CD4-positive, alpha-beta memory T cell (primary cell): Measurements from ENCODE around the gene PRELID3B. TPM values are rescaled to one million over a fixed set of nuclear protein-coding genes. Genes with fewer than 3 reads are reported as not detected.
A peak's percentile ranks its signal among the peaks of the same experiment; 100 is the strongest.

Source experiments
- CTCF ChIA-PET: fragments of 350-600 bp; sonication (Branson Sonifier 250); formaldehyde crosslinking; loops from one replicate; lab custom pipeline; 2021; ENCODE audit warnings: inconsistent platforms; ENCODE audit not compliant: partially characterized antibody; lab: Charles Lee
- POLR2A ChIA-PET: fragments of 350-600 bp; sonication (Branson Sonifier 250); formaldehyde crosslinking; loops from one replicate; lab custom pipeline; 2021; ENCODE audit not compliant: partially characterized antibody; lab: Charles Lee
- DNase-seq, 5 donors: peaks; one replicate each; pipeline versions ENCODE4 v3.0.0 to v3.0.0-alpha.2; 2020 to 2022; ENCODE audit warnings: mixed read lengths in 1 of 5
- H3K27ac ChIP-seq: one replicate; pipeline ENCODE4 v1.7.0; 2013; ENCODE audit warnings: low read depth, low read length
- H3K27me3 ChIP-seq: 2 replicates; pipeline ENCODE4 v1.7.0; 2013; ENCODE audit warnings: mild to moderate bottlenecking, low read length, moderate library complexity; ENCODE audit not compliant: insufficient read depth
- H3K36me3 ChIP-seq: 2 replicates; pipeline ENCODE4 v1.7.0; 2013; ENCODE audit warnings: mild to moderate bottlenecking, low read length, moderate library complexity; ENCODE audit not compliant: insufficient read depth
- H3K4me1 ChIP-seq: 2 replicates; pipeline ENCODE4 v1.7.0; 2013; ENCODE audit warnings: mild to moderate bottlenecking, low read length, moderate library complexity; ENCODE audit not compliant: insufficient read depth
- H3K4me3 ChIP-seq, 2 donors: one replicate each; pipeline ENCODE4 v1.7.0; 2013; ENCODE audit warnings: low read length in 2 of 2, mild to moderate bottlenecking in 1 of 2
- H3K9me3 ChIP-seq, 2 donors: one replicate each; pipeline ENCODE4 v1.7.0; 2013; ENCODE audit warnings: low read length in 2 of 2, control low read depth in 1 of 2; ENCODE audit not compliant: control insufficient read depth in 1 of 2
- H3K27ac Mint-ChIP-seq, 7 donors: one replicate each; pipeline ENCODE4 v1.8.0; 2020 to 2021; ENCODE audit warnings: mixed read lengths in 7 of 7, mild to moderate bottlenecking in 6 of 7, inconsistent platforms in 3 of 7, moderate library complexity in 3 of 7
- H3K27me3 Mint-ChIP-seq, 2 donors: one replicate each; pipeline ENCODE4 v1.8.0; 2020 to 2021; ENCODE audit warnings: mixed read lengths in 2 of 2
- H3K36me3 Mint-ChIP-seq, 2 donors: one replicate each; pipeline ENCODE4 v1.8.0; 2020 to 2021; ENCODE audit warnings: mixed read lengths in 2 of 2, inconsistent platforms in 1 of 2, mild to moderate bottlenecking in 1 of 2
- H3K4me1 Mint-ChIP-seq, 4 donors: one replicate each; pipeline ENCODE4 v1.8.0; 2020 to 2021; ENCODE audit warnings: mixed read lengths in 4 of 4, mild to moderate bottlenecking in 1 of 4
- H3K4me3 Mint-ChIP-seq, 8 donors: one replicate each; pipeline ENCODE4 v1.8.0; 2020 to 2021; ENCODE audit warnings: mixed read lengths in 8 of 8, mild to moderate bottlenecking in 7 of 8, moderate library complexity in 6 of 8, inconsistent platforms in 3 of 8
- H3K9me3 Mint-ChIP-seq, 8 donors: one replicate each; pipeline ENCODE4 v1.8.0; 2020 to 2021; ENCODE audit warnings: mixed read lengths in 8 of 8, mild to moderate bottlenecking in 5 of 8, inconsistent platforms in 3 of 8, moderate library complexity in 1 of 8
- intact Hi-C: fragments of 100-400 bp; cut with micrococcal nuclease; formaldehyde crosslinking; loops from one replicate; pipeline ENCODE4 v1.15.1; 2023
- polyA plus RNA-seq, 2 donors: library from polyadenylated mRNA; unstranded; fragments of 300-500 nt; fragmentation: Illumina TruSeq; gene quantifications; one replicate each; pipeline ENCODE4 v1.2.3, GENCODE V29; 2021
- total RNA-seq, 2 experiments: library from RNA; stranded (reverse); gene quantifications; one replicate each; pipeline ENCODE4 v1.2.3, GENCODE V29; 2021

PRELID3B gene
- total and polyA plus RNA-seq, 4 experiments from 2014 or later, result 35.7 to 54.7 (median 50.2) TPM

DNA sequence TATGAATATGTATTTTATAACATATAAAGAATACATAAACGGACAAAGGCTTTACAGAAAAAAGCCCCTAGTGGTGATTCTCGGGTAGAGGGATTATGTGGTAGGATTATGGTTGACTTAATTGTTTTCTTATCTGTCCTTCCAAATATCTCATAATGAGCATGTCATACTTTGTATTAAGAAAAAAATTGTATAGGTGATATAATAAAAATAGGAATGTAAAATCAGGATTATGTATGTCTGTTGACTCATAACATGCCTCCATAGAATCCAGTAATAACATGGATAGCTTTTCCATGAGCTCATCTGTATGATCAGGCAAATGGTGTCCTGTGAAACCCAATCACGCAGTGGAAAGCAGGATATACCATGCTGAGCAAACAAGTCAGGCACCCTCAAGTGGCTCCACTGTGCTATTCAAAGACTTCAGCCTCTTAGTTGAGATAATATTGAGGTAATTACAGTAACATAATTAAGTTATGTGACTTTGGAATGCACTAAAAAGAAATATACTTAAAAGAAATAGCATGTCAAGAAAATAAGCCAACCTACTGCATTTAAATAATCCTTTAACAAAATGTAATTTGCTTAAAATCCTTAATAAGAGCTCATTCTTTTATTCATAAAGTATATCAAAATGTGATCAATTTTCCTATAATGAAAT lies 39.6 kb upstream of the PRELID3B start:
- Mint-ChIP-seq H3K27ac (no peak overlapping the region), H3K4me3 (no peak overlapping the region), H3K36me3 (no peaks in the 10 kb centered on the region), H3K9me3 (no peaks in the 10 kb centered on the region), H3K27me3 (peaks cover 9 to 10% of the 10 kb centered on the region in 2 donors), H3K4me1 (no peaks in the 10 kb centered on the region)
- intact Hi-C loops, result loop anchor here (10.0 kb wide), 1 partner anchor 413 kb away; no protein-coding TSS in a partner anchor
- no peaks in the 10 kb centered on the region for H3K9me3 ChIP-seq
- H3K27ac ChIP-seq, result no peak overlapping the region
- H3K27me3 ChIP-seq, result no peaks in the 10 kb centered on the region
- CTCF ChIA-PET, result interaction anchor here (0.7 to 8.6 kb wide), 8 partner anchors 11 to 211 kb away, joined by 3 to 239 read pairs (median 4); no protein-coding TSS in a partner anchor
- no peak overlapping the region for H3K4me3 ChIP-seq
- peak in 2 of 5 donors; percentile 5 to 13 for DNase-seq
- no peaks in the 10 kb centered on the region for H3K36me3 ChIP-seq
- no peaks in the 10 kb centered on the region for H3K4me1 ChIP-seq
- POLR2A ChIA-PET, result interaction anchor here (1.0 kb wide), 1 partner anchor 39 kb away, joined by 3 read pairs; no protein-coding TSS in a partner anchor

DNA sequence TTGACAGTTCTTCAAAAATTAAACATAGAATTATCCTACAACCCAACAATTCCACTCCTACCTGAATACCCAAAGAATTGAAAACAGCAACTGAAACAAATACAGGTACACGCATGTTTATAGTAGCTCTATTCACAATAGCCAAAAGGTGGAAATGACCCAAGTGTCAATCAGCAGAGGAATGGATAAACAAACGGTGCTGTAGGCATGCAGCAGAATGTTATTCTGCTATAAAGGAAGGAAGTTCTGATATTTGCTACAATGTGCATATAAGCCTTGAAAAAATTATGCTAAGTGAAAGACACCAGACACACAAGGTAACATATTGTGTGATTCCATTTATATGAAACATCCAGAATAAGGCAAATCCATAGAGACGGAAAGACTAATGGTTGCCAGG lies 38.5 kb upstream of the PRELID3B start:
- no peaks in the 10 kb centered on the region for H3K9me3 Mint-ChIP-seq
- H3K4me1 Mint-ChIP-seq, result no peaks in the 10 kb centered on the region
- POLR2A ChIA-PET, result no interaction called here
- peaks cover 10 to 17% of the 10 kb centered on the region in 2 donors for H3K27me3 Mint-ChIP-seq
- H3K4me3 ChIP-seq, result no peak overlapping the region
- intact Hi-C loops, result loop anchor here (10.0 kb wide), 1 partner anchor 414 kb away; no protein-coding TSS in a partner anchor
- H3K27ac Mint-ChIP-seq, result no peak overlapping the region
- H3K36me3 ChIP-seq, result no peaks in the 10 kb centered on the region
- H3K4me3 Mint-ChIP-seq, result no peak overlapping the region
- no peak for DNase-seq
- no peaks in the 10 kb centered on the region for H3K9me3 ChIP-seq
- no peak overlapping the region for H3K27ac ChIP-seq
- CTCF ChIA-PET, result interaction anchor here (0.9 kb wide), 1 partner anchor 125 kb away, joined by 4 read pairs; no protein-coding TSS in a partner anchor
- H3K27me3 ChIP-seq, result no peaks in the 10 kb centered on the region
- no peaks in the 10 kb centered on the region for H3K4me1 ChIP-seq
- no peaks in the 10 kb centered on the region for H3K36me3 Mint-ChIP-seq

DNA sequence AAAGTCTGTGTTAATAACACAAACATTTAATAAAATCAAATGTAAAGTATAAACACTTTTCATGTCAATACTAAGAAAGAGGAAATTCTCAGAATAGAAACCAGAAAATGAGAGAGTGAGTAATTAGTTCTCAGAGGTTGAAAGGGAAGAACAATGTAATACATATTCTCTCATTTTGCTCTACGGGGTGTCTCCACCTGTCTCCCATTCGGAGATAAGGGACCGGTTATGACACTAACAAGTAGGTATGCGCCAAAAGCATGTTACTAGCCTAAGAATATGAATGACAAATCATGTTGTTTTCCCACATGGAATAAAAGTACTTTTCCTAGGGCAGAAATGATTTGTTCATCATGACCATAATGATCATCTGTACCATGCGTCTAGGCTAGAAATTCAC lies 35.6 kb upstream of the PRELID3B start:
- Mint-ChIP-seq H3K36me3 (no peaks in the 10 kb centered on the region), H3K4me3 (no peak overlapping the region), H3K27ac (no peak overlapping the region), H3K4me1 (no peaks in the 10 kb centered on the region), H3K27me3 (peaks cover 11 to 31% of the 10 kb centered on the region in 2 donors), H3K9me3 (no peaks in the 10 kb centered on the region)
- ChIA-PET CTCF (no interaction called here), POLR2A (no interaction called here)
- intact Hi-C loops, result no loop called here
- no peak overlapping the region for H3K27ac ChIP-seq
- no peaks in the 10 kb centered on the region for H3K27me3 ChIP-seq
- no peak overlapping the region for H3K4me3 ChIP-seq
- H3K36me3 ChIP-seq, result no peaks in the 10 kb centered on the region
- H3K4me1 ChIP-seq, result no peaks in the 10 kb centered on the region
- no peak for DNase-seq
- H3K9me3 ChIP-seq, result no peaks in the 10 kb centered on the region

DNA sequence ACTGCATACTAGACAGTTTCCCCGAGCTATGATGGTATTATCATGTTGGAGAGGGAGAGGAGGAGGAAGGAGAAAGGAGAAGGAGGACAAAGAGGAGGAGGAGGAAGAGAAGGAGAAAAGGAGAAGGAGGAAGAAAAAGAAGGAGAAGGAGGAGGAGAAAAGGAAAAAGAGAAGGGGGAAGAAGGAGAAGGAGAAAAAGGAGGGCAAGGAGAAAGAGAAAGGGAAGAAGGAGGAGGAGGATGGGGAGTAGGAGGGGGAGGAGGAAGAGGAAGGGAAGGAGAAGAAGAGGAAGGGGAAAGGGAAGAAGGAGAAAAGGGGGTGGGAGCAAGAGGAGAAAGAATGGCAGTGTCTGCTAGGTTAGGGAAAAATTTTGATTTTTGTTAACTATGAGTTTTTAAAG lies 35.1 kb upstream of the PRELID3B start:
- ChIA-PET CTCF (no interaction called here), POLR2A (no interaction called here)
- Histone ChIP-seq H3K27ac (no peak overlapping the region), H3K9me3 (no peaks in the 10 kb centered on the region), H3K4me1 (no peaks in the 10 kb centered on the region), H3K36me3 (no peaks in the 10 kb centered on the region), H3K4me3 (no peak overlapping the region), H3K27me3 (no peaks in the 10 kb centered on the region)
- intact Hi-C loops, result no loop called here
- peak overlapping the region in 1 of 7 donors; percentile 81 for H3K27ac Mint-ChIP-seq
- H3K36me3 Mint-ChIP-seq, result no peaks in the 10 kb centered on the region
- H3K27me3 Mint-ChIP-seq, result peaks cover 11 to 31% of the 10 kb centered on the region in 2 donors
- no peak overlapping the region for H3K4me3 Mint-ChIP-seq
- H3K9me3 Mint-ChIP-seq, result no peaks in the 10 kb centered on the region
- no peaks in the 10 kb centered on the region for H3K4me1 Mint-ChIP-seq
- no peak for DNase-seq

DNA sequence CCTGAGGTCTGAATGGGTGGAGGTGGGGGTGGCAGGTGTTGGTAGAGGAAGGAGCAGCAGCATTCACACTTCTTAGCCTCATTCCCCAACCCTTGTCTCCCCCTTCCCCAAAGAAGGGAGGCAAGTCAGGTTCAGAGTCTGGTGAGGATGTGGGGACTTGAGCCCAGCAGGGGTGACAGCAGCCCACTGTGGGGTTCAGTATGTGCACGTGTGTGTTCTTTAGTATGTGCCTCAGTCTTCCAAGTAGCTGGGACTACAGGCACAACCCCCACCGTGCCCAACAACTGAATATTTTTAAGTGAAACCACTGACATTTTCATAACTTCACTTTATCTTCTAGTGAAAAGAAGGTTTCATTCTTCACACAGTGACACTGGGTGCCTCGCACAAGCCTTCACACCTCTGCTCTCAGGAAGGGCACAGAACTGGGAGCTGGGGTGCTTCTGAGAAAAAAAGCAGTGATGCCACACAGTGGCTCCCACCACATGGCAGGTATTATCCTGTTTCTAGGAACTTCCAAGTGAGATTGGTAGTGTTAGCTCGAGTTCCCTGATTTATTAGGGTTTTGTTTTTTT lies 33.4 kb upstream of the PRELID3B start:
- Mint-ChIP-seq H3K36me3 (no peaks in the 10 kb centered on the region), H3K9me3 (no peaks in the 10 kb centered on the region), H3K4me1 (no peaks in the 10 kb centered on the region), H3K27me3 (peaks cover 14 to 33% of the 10 kb centered on the region in 2 donors), H3K4me3 (no peak overlapping the region), H3K27ac (no peak overlapping the region)
- Histone ChIP-seq H3K27me3 (no peaks in the 10 kb centered on the region), H3K27ac (no peak overlapping the region), H3K4me3 (no peak overlapping the region), H3K4me1 (no peaks in the 10 kb centered on the region), H3K9me3 (no peaks in the 10 kb centered on the region), H3K36me3 (no peaks in the 10 kb centered on the region)
- DNase-seq, result no peak
- ChIA-PET CTCF (interaction anchor here (1.0 to 1.6 kb wide), 2 partner anchors 12 to 206 kb away, joined by 3 read pairs; no protein-coding TSS in a partner anchor), POLR2A (interaction anchor here (1.2 kb wide), 1 partner anchor 34 kb away, joined by 3 read pairs; the partner anchor contains the start of gene PRELID3B)
- intact Hi-C loops, result no loop called here

DNA sequence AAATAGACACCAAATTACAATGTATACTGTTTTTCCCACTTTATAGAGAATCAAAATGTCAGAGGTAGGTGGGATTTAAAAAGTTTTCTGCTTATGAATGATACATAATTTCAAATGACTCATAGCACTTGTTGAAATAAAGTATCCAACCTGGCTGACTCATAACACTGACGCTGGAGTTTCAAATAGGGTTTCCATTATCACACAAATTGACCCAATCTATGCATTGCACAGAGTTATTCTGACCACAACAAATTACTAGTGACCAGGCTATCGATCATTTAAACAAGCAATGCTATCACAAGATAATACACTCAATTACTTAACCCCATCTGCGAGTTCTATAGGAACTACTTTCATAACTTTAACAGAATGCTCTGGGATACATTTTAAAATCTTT lies 31.9 kb upstream of the PRELID3B start:
- CTCF ChIA-PET, result interaction anchor here (1.4 to 1.6 kb wide), 2 partner anchors 14 to 42 kb away, joined by 3 read pairs; partner anchors contain the start of gene ATP5F1E
- no peak overlapping the region for H3K27ac ChIP-seq
- peaks cover 13 to 41% of the 10 kb centered on the region in 2 donors for H3K27me3 Mint-ChIP-seq
- H3K4me3 ChIP-seq, result no peak overlapping the region
- no peaks in the 10 kb centered on the region for H3K9me3 ChIP-seq
- POLR2A ChIA-PET, result no interaction called here
- H3K9me3 Mint-ChIP-seq, result no peaks in the 10 kb centered on the region
- H3K4me3 Mint-ChIP-seq, result no peak overlapping the region
- H3K4me1 ChIP-seq, result no peaks in the 10 kb centered on the region
- no peaks in the 10 kb centered on the region for H3K36me3 Mint-ChIP-seq
- no peaks in the 10 kb centered on the region for H3K4me1 Mint-ChIP-seq
- DNase-seq, result no peak
- H3K36me3 ChIP-seq, result no peaks in the 10 kb centered on the region
- intact Hi-C loops, result no loop called here
- no peaks in the 10 kb centered on the region for H3K27me3 ChIP-seq
- H3K27ac Mint-ChIP-seq, result no peak overlapping the region

DNA sequence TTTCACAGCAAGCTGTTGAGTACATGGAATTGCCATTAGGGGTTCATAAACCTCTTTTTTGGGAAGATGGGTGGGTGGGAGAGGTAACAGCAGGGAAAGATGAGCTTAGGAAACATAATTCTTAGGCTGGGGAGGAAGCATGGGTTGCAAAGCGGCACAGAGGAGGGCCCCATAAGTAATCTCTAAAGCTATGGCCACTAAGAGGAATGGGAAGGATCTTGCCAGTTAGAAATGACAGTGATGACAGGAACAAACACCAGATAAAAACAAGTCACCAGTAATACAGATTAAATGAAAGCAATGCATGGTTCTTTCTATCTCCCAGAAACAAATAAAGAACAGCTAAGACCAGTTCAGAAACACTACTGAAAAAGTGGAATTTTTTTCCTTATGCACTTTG lies 31.0 kb upstream of the PRELID3B start:
- Histone ChIP-seq H3K4me3 (no peak overlapping the region), H3K4me1 (no peaks in the 10 kb centered on the region), H3K27me3 (no peaks in the 10 kb centered on the region), H3K9me3 (no peaks in the 10 kb centered on the region), H3K27ac (no peak overlapping the region), H3K36me3 (no peaks in the 10 kb centered on the region)
- ChIA-PET POLR2A (no interaction called here), CTCF (interaction anchor here (0.9 to 1.4 kb wide), 2 partner anchors 19 to 41 kb away, joined by 3 read pairs; partner anchors contain the start of gene ATP5F1E)
- intact Hi-C loops, result no loop called here
- no peaks in the 10 kb centered on the region for H3K9me3 Mint-ChIP-seq
- H3K36me3 Mint-ChIP-seq, result no peaks in the 10 kb centered on the region
- peaks cover 13 to 41% of the 10 kb centered on the region in 2 donors for H3K27me3 Mint-ChIP-seq
- H3K27ac Mint-ChIP-seq, result no peak overlapping the region
- no peak overlapping the region for H3K4me3 Mint-ChIP-seq
- no peak for DNase-seq
- no peaks in the 10 kb centered on the region for H3K4me1 Mint-ChIP-seq
